HG03354 (cell line): Measurements from ENCODE around the gene RAB3GAP2.
"Not testable (repeated sequence)": the region's sequence is repeated elsewhere in the genome, so short reads cannot be mapped to it uniquely, and the experiment has no call there.

Source experiments
- ATAC-seq: cut with Tn5 transposase; IDR thresholded peaks from one replicate; pipeline ENCODE4 v1.9.1; 2021; ENCODE audit warnings: mild to moderate bottlenecking; ENCODE audit not compliant: unreplicated experiment, poor library complexity, severe bottlenecking

The RAB3GAP2 gene

GRCh38 chr1:220243947-220244346, 28.3 kb downstream of the RAB3GAP2 start:
- no peak for ATAC-seq

GRCh38 chr1:220241072-220241663, 31.1 kb downstream of the RAB3GAP2 start:
- peak; percentile 35 for ATAC-seq

GRCh38 chr1:220239966-220240365, 32.3 kb downstream of the RAB3GAP2 start:
- no peak for ATAC-seq

- ATAC-seq = no peak
Observed at GRCh38 chr1:220239213-220239612, 33.0 kb downstream of the RAB3GAP2 start.

- ATAC-seq = not testable (repeated sequence)
Observed at GRCh38 chr1:220236278-220236677, 36.0 kb downstream of the RAB3GAP2 start.

GRCh38 chr1:220235462-220235861, 36.8 kb downstream of the RAB3GAP2 start:
- ATAC-seq = no peak

GRCh38 chr1:220233927-220234326, 38.3 kb downstream of the RAB3GAP2 start:
- no peak for ATAC-seq

GRCh38 chr1:220229771-220230170, 42.5 kb downstream of the RAB3GAP2 start:
- no peak for ATAC-seq

- ATAC-seq = no peak
Observed at GRCh38 chr1:220227393-220227792, 44.9 kb downstream of the RAB3GAP2 start.

- no peak for ATAC-seq
Observed at GRCh38 chr1:220226752-220227151, 45.5 kb downstream of the RAB3GAP2 start.

GRCh38 chr1:220225957-220226356, 46.3 kb downstream of the RAB3GAP2 start:
- ATAC-seq = no peak

GRCh38 chr1:220224611-220225124, 47.6 kb downstream of the RAB3GAP2 start:
- no peak for ATAC-seq

- no peak for ATAC-seq
Observed at GRCh38 chr1:220224033-220224432, 48.2 kb downstream of the RAB3GAP2 start.

GRCh38 chr1:220222939-220223338, 49.3 kb downstream of the RAB3GAP2 start:
- peak; percentile 38 for ATAC-seq

- no peak for ATAC-seq
Observed at GRCh38 chr1:220221670-220222069, 50.6 kb downstream of the RAB3GAP2 start.

- ATAC-seq = no peak
Observed at GRCh38 chr1:220221269-220221668, 51.0 kb downstream of the RAB3GAP2 start.

GRCh38 chr1:220220699-220221040, 51.6 kb downstream of the RAB3GAP2 start:
- ATAC-seq = peak; percentile 14

GRCh38 chr1:220219865-220220698, 52.2 kb downstream of the RAB3GAP2 start:
- ATAC-seq = peak; percentile 51

GRCh38 chr1:220219136-220219442, 53.2 kb downstream of the RAB3GAP2 start:
- no peak for ATAC-seq

GRCh38 chr1:220218397-220219135, 53.7 kb downstream of the RAB3GAP2 start:
- peak; percentile 39 for ATAC-seq
